SK-N-SH (cell line): ENCODE measurements around the gene CNP. TPM values are rescaled to one million over a fixed set of nuclear protein-coding genes. Genes with fewer than 3 reads are reported as not detected.

Experiments used
- CTCF ChIA-PET: fragments of 300-600, 350-600 bp; formaldehyde crosslinking; extraction: SDS; loops from one replicate; lab custom pipeline; 2021; lab: Yijun Ruan, JAX
- POLR2A ChIA-PET: fragments of 350-600 bp; sonication (Branson Sonifier 250); formaldehyde crosslinking; extraction: SDS; loops from one replicate; lab custom pipeline; 2020; ENCODE audit warnings: antibody characterized with exemption, inconsistent platforms; lab: Yijun Ruan, JAX
- DNase-seq: peaks from one replicate; pipeline ENCODE4 v3.0.0; 2012
- H2AFZ ChIP-seq: fragments of 200-600 bp; sonication (generic); 2 replicates; pipeline ENCODE4 v1.8.1; 2016; ENCODE audit warnings: antibody characterized with exemption, mild to moderate bottlenecking, low read depth
- H3F3A ChIP-seq: fragments of 200-600 bp; sonication (generic); replicated peaks from 2 replicates; pipeline ENCODE3; 2016; ENCODE audit warnings: antibody characterized with exemption, mild to moderate bottlenecking; ENCODE audit not compliant: insufficient read depth
- H3K27ac ChIP-seq, 2 experiments: fragments of 200-500 bp in 1 of 2; fragments of 200-600 bp in 1 of 2; sonication (Bioruptor generic) in 1 of 2; sonication (generic), shearing (Covaris generic) in 1 of 2; 2 replicates each; pipeline versions ENCODE4 v1.5.1 to v1.6.1; 2014 to 2016; ENCODE audit warnings: low read depth in 2 of 2, inconsistent platforms in 1 of 2, low read length in 1 of 2, mild to moderate bottlenecking in 1 of 2, mixed read lengths in 1 of 2
- H3K27me3 ChIP-seq: fragments of 200-600 bp; sonication (generic), shearing (Covaris generic); 2 replicates; pipeline ENCODE4 v1.6.1; 2016; ENCODE audit warnings: mixed run types; ENCODE audit not compliant: insufficient read depth
- H3K36me3 ChIP-seq, 2 experiments: fragments of 200-500 bp in 1 of 2; fragments of 200-600 bp in 1 of 2; sonication (Bioruptor generic) in 1 of 2; sonication (generic) in 1 of 2; replicated peaks in 1 of 2; 2 replicates each; pipeline versions ENCODE3 to v1.5.1; 2014 to 2016; ENCODE audit warnings: low read length in 1 of 2, mild to moderate bottlenecking in 1 of 2; ENCODE audit not compliant: insufficient read depth in 2 of 2, control insufficient read depth in 1 of 2
- H3K4me1 ChIP-seq, 2 experiments: fragments of 200-500 bp in 1 of 2; fragments of 200-600 bp in 1 of 2; sonication (Bioruptor generic) in 1 of 2; sonication (generic), shearing (Covaris generic) in 1 of 2; 2 replicates each; pipeline versions ENCODE4 v1.5.1 to v1.6.1; 2014 to 2016; ENCODE audit warnings: low read depth in 1 of 2, low read length in 1 of 2, mixed run types in 1 of 2; ENCODE audit not compliant: insufficient read depth in 2 of 2, control insufficient read depth in 1 of 2
- H3K4me2 ChIP-seq: fragments of 200-600 bp; sonication (generic), shearing (Covaris generic); 2 replicates; pipeline ENCODE4 v1.6.1; 2017; ENCODE audit warnings: mixed run types
- H3K4me3 ChIP-seq, 2 experiments: fragments of 200-500 bp in 1 of 2; fragments of 200-600 bp in 1 of 2; sonication (Bioruptor generic) in 1 of 2; sonication (generic), shearing (Covaris generic) in 1 of 2; 2 replicates each; pipeline versions ENCODE4 v1.5.1 to v1.8.1; 2014 to 2016; ENCODE audit warnings: low read depth in 2 of 2, inconsistent platforms in 1 of 2, low read length in 1 of 2, mild to moderate bottlenecking in 1 of 2, mixed read lengths in 1 of 2, moderate library complexity in 1 of 2
- H3K79me2 ChIP-seq: fragments of 200-600 bp; sonication (generic); 2 replicates; pipeline ENCODE4 v1.8.1; 2017; ENCODE audit warnings: mild to moderate bottlenecking; ENCODE audit not compliant: insufficient read depth
- H3K9ac ChIP-seq: fragments of 200-600 bp; sonication (generic); 2 replicates; pipeline ENCODE4 v1.6.1; 2017; ENCODE audit warnings: mixed run types
- H3K9me2 ChIP-seq: fragments of 200-600 bp; sonication (generic); 2 replicates; pipeline ENCODE4 v1.6.1; 2017; ENCODE audit warnings: mixed run types
- H3K9me3 ChIP-seq: fragments of 200-600 bp; sonication (generic); 2 replicates; pipeline ENCODE4 v1.6.1; 2017; ENCODE audit warnings: mixed run types, mild to moderate bottlenecking, moderate library complexity
- H4K20me1 ChIP-seq: fragments of 200-600 bp; sonication (generic); 2 replicates; pipeline ENCODE4 v1.6.1; 2017; ENCODE audit warnings: mild to moderate bottlenecking, mixed run types; ENCODE audit not compliant: insufficient read depth
- CHD2 ChIP-seq: fragments of 150-350 bp; IDR thresholded peaks from 2 replicates; pipeline ENCODE4 v1.6.1; 2018; ENCODE audit warnings: low read length; ENCODE audit not compliant: partially characterized antibody
- FOXJ3 ChIP-seq: sonication (generic); formaldehyde crosslinking; IDR thresholded peaks from 2 replicates; pipeline ENCODE4 v1.5.1; 2020; ENCODE audit warnings: mild to moderate bottlenecking, missing genetic modification reagents
- GATA2 ChIP-seq: sonication (generic); formaldehyde crosslinking; IDR thresholded peaks from 2 replicates; pipeline ENCODE4 v1.5.0; 2020; ENCODE audit warnings: mild to moderate bottlenecking, missing genetic modification reagents
- MEF2A ChIP-seq: IDR thresholded peaks from 2 replicates; pipeline ENCODE4 v1.4.0; 2012; ENCODE audit warnings: low read depth, borderline replicate concordance
- MXI1 ChIP-seq: IDR thresholded peaks from 2 replicates; pipeline ENCODE4 v1.6.1; 2012; ENCODE audit warnings: mild to moderate bottlenecking, low read depth, low read length, improper control_type of control experiment
- RFX5 ChIP-seq: IDR thresholded peaks from 2 replicates; pipeline ENCODE4 v1.6.1; 2012; ENCODE audit warnings: mild to moderate bottlenecking, improper control_type of control experiment, low read length
- RXRA ChIP-seq: IDR thresholded peaks from 2 replicates; pipeline ENCODE4 v1.4.0; 2012; ENCODE audit warnings: low read depth, mild to moderate bottlenecking, borderline replicate concordance
- SIN3A ChIP-seq: IDR thresholded peaks from 2 replicates; pipeline ENCODE4 v1.6.1; 2012; ENCODE audit warnings: low read depth, mild to moderate bottlenecking, low read length, moderate library complexity, borderline replicate concordance
- TAF1 ChIP-seq: IDR thresholded peaks from 2 replicates; pipeline ENCODE4 v1.6.1; 2012; ENCODE audit warnings: low read depth, mild to moderate bottlenecking, low read length, moderate library complexity, borderline replicate concordance
- TCF12 ChIP-seq: IDR thresholded peaks from 2 replicates; pipeline ENCODE4 v1.4.0; 2012
- TEAD4 ChIP-seq: IDR thresholded peaks from 2 replicates; pipeline ENCODE4 v1.4.0; 2012; ENCODE audit warnings: mild to moderate bottlenecking, borderline replicate concordance; ENCODE audit not compliant: insufficient read depth
- USF2 ChIP-seq: fragments of 150-350 bp; IDR thresholded peaks from 2 replicates; pipeline ENCODE4 v1.6.1; 2017; ENCODE audit warnings: antibody characterized with exemption, low read length, low read depth, borderline replicate concordance
- WGBS: methylation state at CpG from one replicate; pipeline ENCODE4 v1.1.6; 2017; ENCODE audit warnings: low lambda C conversion rate; 5-methylcytosine and 5-hydroxymethylcytosine counted together
- polyA plus RNA-seq, 3 experiments: library from polyadenylated mRNA; depleted of rRNA; stranded (reverse); fragments of >200 nt; gene quantifications; 2 replicates each; pipeline ENCODE4 v1.2.3, GENCODE V29; 2012
- TF ChIP-seq, protein P1 (sequence below): fragments of 200-600 bp; sonication (generic); IDR thresholded peaks from 2 replicates; pipeline ENCODE4 v1.6.1; 2017; ENCODE audit warnings: antibody characterized with exemption, mild to moderate bottlenecking, moderate library complexity
- TF ChIP-seq, protein P2 (sequence below): IDR thresholded peaks from 2 replicates; pipeline ENCODE4 v1.4.0; 2012; ENCODE audit warnings: low read depth, borderline replicate concordance
- TF ChIP-seq, protein P3 (sequence below): IDR thresholded peaks from 2 replicates; pipeline ENCODE4 v1.6.1; 2012; ENCODE audit warnings: mild to moderate bottlenecking, low read depth, low read length, moderate library complexity

CNP gene
- polyA plus RNA-seq, 1 of the 3 experiments (the other 2 are of a cell fraction): 54.8 TPM

DNA sequence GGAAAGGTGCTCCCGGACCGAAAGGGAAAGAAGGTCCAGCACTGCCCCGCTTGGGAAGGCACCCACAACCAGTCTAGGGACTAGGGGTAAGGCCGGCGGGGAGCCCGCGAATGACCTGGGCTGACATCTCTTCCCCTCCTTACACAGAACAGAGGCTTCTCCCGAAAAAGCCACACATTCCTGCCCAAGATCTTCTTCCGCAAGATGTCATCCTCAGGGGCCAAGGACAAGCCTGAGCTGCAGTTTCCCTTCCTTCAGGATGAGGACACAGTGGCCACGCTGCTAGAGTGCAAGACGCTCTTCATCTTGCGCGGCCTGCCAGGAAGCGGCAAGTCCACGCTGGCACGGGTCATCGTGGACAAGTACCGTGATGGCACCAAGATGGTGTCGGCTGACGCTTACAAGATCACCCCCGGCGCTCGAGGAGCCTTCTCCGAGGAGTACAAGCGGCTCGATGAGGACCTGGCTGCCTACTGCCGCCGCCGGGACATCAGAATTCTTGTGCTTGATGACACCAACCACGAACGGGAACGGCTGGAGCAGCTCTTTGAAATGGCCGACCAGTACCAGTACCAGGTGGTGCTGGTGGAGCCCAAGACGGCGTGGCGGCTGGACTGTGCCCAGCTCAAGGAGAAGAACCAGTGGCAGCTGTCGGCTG is 1.5 kb downstream of the CNP start (continued):
- no peak for TF ChIP-seq USF2
- TF ChIP-seq, all 33 proteins: peak for 0

- no peaks in the 10 kb centered on the region for H3K27me3 ChIP-seq
- no peaks in the 10 kb centered on the region for H3K9me3 ChIP-seq
- H3K36me3 ChIP-seq: peaks cover 27 to 37% of the 10 kb centered on the region in 2 experiments
- H2AFZ ChIP-seq: no peak overlapping the region
- WGBS: 96% methylated on average over 9 of the region's 10 CpGs
- H3K27ac ChIP-seq: peak overlapping the region in 1 of 2 experiments; percentile 13; a peak in 1 of 4 replicates
- peaks cover 58% of the 10 kb centered on the region for H3K79me2 ChIP-seq
- no peak for TF ChIP-seq USF2
- no peak for TF ChIP-seq FOXJ3 (CRISPR knock-in tag)
- TF ChIP-seq, protein P1, sequence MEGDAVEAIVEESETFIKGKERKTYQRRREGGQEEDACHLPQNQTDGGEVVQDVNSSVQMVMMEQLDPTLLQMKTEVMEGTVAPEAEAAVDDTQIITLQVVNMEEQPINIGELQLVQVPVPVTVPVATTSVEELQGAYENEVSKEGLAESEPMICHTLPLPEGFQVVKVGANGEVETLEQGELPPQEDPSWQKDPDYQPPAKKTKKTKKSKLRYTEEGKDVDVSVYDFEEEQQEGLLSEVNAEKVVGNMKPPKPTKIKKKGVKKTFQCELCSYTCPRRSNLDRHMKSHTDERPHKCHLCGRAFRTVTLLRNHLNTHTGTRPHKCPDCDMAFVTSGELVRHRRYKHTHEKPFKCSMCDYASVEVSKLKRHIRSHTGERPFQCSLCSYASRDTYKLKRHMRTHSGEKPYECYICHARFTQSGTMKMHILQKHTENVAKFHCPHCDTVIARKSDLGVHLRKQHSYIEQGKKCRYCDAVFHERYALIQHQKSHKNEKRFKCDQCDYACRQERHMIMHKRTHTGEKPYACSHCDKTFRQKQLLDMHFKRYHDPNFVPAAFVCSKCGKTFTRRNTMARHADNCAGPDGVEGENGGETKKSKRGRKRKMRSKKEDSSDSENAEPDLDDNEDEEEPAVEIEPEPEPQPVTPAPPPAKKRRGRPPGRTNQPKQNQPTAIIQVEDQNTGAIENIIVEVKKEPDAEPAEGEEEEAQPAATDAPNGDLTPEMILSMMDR: no peak
- TF ChIP-seq, protein P2, sequence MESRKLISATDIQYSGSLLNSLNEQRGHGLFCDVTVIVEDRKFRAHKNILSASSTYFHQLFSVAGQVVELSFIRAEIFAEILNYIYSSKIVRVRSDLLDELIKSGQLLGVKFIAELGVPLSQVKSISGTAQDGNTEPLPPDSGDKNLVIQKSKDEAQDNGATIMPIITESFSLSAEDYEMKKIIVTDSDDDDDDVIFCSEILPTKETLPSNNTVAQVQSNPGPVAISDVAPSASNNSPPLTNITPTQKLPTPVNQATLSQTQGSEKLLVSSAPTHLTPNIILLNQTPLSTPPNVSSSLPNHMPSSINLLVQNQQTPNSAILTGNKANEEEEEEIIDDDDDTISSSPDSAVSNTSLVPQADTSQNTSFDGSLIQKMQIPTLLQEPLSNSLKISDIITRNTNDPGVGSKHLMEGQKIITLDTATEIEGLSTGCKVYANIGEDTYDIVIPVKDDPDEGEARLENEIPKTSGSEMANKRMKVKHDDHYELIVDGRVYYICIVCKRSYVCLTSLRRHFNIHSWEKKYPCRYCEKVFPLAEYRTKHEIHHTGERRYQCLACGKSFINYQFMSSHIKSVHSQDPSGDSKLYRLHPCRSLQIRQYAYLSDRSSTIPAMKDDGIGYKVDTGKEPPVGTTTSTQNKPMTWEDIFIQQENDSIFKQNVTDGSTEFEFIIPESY: no peak
- no peak for TF ChIP-seq SIN3A
- TF ChIP-seq RXRA: no peak
- no peak for TF ChIP-seq GATA2 (CRISPR knock-in tag)
- TF ChIP-seq MXI1: no peak
- TF ChIP-seq, protein P3, sequence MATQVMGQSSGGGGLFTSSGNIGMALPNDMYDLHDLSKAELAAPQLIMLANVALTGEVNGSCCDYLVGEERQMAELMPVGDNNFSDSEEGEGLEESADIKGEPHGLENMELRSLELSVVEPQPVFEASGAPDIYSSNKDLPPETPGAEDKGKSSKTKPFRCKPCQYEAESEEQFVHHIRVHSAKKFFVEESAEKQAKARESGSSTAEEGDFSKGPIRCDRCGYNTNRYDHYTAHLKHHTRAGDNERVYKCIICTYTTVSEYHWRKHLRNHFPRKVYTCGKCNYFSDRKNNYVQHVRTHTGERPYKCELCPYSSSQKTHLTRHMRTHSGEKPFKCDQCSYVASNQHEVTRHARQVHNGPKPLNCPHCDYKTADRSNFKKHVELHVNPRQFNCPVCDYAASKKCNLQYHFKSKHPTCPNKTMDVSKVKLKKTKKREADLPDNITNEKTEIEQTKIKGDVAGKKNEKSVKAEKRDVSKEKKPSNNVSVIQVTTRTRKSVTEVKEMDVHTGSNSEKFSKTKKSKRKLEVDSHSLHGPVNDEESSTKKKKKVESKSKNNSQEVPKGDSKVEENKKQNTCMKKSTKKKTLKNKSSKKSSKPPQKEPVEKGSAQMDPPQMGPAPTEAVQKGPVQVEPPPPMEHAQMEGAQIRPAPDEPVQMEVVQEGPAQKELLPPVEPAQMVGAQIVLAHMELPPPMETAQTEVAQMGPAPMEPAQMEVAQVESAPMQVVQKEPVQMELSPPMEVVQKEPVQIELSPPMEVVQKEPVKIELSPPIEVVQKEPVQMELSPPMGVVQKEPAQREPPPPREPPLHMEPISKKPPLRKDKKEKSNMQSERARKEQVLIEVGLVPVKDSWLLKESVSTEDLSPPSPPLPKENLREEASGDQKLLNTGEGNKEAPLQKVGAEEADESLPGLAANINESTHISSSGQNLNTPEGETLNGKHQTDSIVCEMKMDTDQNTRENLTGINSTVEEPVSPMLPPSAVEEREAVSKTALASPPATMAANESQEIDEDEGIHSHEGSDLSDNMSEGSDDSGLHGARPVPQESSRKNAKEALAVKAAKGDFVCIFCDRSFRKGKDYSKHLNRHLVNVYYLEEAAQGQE: no peak
- TF ChIP-seq TEAD4: no peak
- no peak for TF ChIP-seq CHD2
- TF ChIP-seq RFX5: no peak
- no peak for TF ChIP-seq MEF2A
- TF ChIP-seq TAF1: no peak
- TF ChIP-seq TCF12: no peak
- TF ChIP-seq, all 33 proteins: peak for 0
- no peak for DNase-seq
- Histone ChIP-seq H3K9me2 (no peaks in the 10 kb centered on the region), H4K20me1 (0 out of 2 replicates have a peak, but pooled peaks cover 8% of the 10 kb centered on the region), H3F3A (peaks cover 10% of the 10 kb centered on the region), H3K4me2 (no peak overlapping the region), H3K4me3 (no peak overlapping the region), H3K4me1 (peaks cover 5 to 54% of the 10 kb centered on the region in 2 experiments; a peak in 2 of 4 replicates), H3K9ac (no peak overlapping the region)
- ChIA-PET CTCF (interaction anchor here (3.9 kb wide), 1 partner anchor 48 kb away, joined by 21 read pairs; the partner anchor contains the start of gene DNAJC7), POLR2A (no interaction called here)
Measured at GRCh38 chr17:41968676-41969075, 2.1 kb downstream of the CNP start.
